Measurements from ENCODE around the gene PPP1R12A.
"Not testable (repeated sequence)": the region's sequence is repeated elsewhere in the genome, so short reads cannot be mapped to it uniquely, and the experiment has no call there.

PPP1R12A gene

DNA sequence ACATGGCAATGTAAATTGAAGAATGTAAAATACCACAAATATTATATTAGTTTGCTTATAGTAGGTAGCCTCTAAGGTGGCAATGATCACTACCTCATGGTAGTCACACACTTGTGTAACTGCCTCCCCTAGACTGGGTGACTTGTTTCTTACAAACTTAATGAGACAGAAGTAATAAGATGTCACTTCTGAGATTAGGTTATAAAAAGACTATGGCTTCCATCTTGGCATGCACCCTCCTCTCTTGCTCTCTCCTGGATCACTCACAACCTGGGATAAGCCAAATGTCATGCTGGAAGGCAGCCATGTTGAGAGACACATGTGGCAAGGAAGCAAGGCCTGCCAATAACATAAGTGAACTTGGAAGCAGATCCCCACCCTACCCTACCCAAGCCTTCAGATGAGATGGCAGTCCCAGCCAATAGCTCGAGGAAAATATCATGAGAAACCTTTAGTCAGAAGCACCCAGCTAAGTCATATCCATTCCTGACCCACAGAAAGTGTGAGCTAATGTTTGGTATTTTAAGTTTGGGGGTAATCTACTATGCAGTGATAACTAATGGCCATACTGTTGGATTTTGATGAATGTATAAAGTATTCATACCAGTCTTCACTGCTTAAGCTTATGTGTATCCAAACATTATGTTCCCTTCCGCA is 43.3 kb downstream of the PPP1R12A start:
- DNase-seq = no peak

DNA sequence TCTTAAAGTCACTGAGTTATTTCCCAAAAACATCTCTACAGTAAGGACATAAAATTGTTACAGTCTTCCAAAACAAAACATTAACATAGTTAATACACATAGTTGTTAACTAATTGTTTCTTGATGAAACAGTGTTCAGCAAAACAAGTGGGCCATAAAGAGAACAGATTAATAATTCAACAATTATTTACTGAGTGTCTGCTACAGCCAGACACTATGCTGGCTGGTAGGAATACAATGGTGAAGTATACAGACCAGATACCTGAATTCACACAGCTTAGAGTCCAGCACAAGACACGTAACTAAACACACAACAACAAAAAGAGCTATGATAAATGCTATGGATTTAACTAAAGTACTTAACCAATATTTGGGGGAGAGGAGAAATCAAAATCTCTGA is 47.0 kb downstream of the PPP1R12A start:
- no peak for DNase-seq

- peak; percentile 21 for DNase-seq
Measured at GRCh38 chr12:79886917-79887519, 47.9 kb downstream of the PPP1R12A start.

DNA sequence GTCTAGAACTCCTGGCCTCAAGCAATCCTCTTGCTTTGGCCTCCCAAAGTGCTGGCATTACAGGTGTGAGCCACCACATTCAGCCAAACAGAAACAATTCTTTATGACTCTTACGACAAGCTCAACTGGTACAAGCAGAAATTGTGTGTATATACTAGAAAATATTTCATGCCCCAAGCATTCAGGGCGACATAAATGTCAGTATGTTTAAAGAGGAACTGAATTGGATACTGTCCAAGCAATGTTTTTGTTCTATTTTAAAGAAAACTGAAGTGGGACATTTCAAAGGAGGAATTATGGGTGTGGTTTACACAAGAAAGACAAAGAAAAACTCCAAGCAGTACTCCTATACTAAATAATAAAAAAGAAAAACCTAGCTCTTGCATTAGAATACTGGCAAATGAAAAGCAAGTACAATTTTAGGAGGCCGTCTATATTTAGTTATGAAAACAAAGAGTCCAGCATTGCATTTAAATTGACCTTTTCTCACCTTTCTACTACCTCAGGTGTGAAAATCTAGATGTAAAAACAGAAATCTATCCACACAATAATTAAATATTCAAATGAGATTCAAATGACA is 48.9 kb downstream of the PPP1R12A start:
- no peak for DNase-seq

DNA sequence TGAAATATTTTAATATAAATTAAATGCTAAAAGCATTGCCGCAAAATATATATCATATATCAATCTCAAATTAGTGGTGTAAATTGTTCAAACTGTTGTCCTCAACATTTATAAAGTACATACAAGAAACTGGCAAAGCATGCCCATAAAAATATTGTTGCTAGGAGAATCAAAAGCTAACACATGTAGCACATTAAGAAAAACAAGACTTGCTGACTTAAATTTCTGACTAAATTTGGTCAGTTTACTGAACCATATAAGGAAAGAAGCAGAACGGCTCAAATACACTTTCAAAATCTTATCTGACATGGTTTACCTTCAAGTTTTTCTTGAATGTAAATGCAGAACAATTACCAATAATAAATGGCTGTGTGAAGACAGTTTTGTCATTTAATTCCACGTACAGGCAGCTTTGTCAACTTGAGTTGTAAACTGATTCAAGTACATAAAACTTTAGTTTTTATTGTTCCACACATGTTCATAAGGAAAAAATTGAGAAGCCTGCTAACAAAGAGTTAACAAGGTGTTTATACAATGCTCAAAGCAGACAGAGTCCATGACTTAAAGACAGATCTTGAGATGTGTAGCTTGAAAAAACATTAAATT is 50.4 kb downstream of the PPP1R12A start:
- no peak for DNase-seq

DNA sequence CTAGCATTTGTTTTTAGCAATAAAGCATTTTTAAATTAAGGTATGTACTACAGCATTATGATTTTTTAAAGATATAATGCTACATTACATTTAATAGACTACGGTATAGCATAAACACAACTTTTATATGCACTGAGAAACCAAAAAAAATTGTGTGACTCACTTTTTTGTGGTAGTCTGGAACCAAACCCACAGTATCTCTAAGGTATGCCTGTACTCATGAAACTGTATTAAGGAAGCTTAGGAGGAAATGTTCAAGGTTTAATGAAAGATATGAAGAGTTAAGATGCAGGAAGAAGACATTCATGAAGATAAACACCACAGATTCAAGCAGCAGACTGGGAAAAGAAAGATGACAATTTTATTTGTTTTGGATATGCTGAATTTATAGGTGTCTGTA is 51.7 kb downstream of the PPP1R12A start:
- DNase-seq = no peak

DNA sequence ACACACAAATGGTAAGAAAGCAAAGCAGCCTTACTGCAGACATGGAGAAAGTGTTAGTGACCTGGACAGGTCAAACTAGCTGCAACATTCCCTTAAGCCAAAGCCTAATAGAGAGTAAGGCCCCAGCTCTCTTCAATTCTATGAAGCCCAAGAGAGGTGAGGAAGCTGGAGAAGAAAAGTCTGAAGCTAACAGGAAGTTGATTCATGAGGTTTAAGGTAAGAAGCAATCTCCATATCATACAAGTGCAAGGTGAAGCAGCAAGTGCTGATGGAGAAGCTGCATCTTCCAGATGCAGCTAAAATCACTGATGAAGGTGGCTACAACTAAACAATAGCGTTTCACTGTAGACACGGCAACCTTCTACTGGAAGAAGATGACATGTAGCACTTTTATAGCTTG is 53.5 kb downstream of the PPP1R12A start:
- DNase-seq = no peak

DNA sequence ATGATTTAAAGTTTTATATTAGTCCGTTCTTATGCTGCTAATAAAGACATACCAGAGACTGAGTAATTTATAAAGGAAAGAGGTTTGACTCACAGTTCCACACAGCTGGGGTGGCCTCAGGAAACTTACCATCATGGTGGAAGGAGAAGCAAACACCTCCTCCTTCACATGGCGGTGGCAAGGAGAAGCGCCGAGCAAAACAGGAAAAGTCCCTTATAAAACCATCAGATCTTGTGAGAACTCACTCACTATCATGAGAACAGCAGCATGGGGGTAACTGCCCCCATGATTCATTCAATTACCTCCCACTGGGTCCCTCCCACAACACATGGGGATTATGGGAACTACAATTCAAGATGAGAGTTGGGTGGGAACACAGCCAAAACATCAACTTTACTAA is 56.4 kb downstream of the PPP1R12A start:
- not testable (repeated sequence) for DNase-seq

- DNase-seq = no peak
Measured at GRCh38 chr12:79877246-79877645, 57.7 kb downstream of the PPP1R12A start.

GRCh38 chr12:79874665-79875064 is 60.2 kb downstream of the PPP1R12A start:
- no peak for DNase-seq

GRCh38 chr12:79873201-79873600 is 61.7 kb downstream of the PPP1R12A start:
- DNase-seq = no peak

- DNase-seq = no peak
Measured at GRCh38 chr12:79871621-79872020, 63.3 kb downstream of the PPP1R12A start.

DNA sequence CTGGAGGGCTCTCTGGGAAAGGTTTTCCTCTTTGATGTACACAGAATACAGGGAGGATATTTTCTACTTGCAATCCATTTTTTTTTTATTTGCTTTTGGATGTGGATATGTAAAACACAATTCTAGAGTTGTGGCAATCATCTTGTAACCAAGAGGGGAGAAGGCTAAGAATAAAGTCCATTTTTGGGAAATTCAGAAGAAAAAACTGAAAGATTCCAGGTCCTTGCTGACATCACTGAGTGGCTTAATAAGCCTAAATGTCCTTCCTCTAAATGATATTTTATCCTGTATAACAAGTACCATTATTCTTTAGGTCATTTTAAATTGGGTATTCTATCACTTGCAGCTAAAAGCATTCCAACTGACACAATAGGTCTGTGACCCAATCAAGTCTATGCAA is 64.0 kb downstream of the PPP1R12A start:
- DNase-seq = no peak

- DNase-seq = no peak
Measured at GRCh38 chr12:79859646-79860045, 75.3 kb downstream of the PPP1R12A start.

- DNase-seq = no peak
Measured at GRCh38 chr12:79858518-79858917, 76.4 kb downstream of the PPP1R12A start.

- no peak for DNase-seq
Measured at GRCh38 chr12:79857675-79858074, 77.2 kb downstream of the PPP1R12A start.

- no peak for DNase-seq
Measured at GRCh38 chr12:79850610-79851299, 84.1 kb downstream of the PPP1R12A start.

DNA sequence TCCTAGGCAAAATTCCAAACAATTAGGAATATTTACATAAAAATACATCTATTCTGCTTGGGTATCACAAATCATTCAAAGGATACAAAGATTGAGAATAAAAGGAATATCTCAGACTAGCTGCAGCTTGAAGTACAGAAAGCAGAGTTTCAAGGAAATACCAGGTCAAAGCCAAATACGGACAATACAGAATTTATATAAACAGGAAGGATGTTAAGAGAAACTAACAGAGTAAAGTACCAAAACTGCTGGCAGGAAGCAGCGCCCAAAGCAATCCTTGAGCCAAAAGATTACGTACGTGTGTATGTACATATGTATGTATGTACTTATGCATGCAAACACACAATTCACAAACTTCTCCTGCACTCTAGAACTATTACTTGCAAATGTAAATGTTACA is 86.6 kb downstream of the PPP1R12A start:
- no peak for DNase-seq

DNA sequence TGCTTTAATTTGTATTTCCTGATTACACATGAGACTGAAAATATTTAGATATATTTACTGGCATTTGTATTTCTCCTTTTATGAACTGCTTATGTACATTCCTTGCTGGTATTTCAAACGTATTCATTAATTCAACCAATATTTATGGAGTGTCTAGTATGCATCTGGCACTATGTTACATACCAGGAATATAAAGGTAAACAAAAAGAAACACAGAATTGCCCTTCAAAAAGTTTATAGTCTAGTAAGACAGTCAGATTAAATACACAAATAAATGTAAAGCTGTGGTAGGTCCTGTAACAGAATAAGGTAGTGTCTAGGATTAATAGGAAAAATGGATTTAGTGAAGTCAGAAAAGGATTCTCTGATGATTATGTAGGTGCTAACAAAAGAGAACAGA is 87.5 kb downstream of the PPP1R12A start:
- DNase-seq = no peak

- DNase-seq = no peak
Measured at GRCh38 chr12:79844693-79845092, 90.2 kb downstream of the PPP1R12A start.

GRCh38 chr12:79843978-79844377 is 90.9 kb downstream of the PPP1R12A start:
- DNase-seq = no peak

- DNase-seq = no peak
Measured at GRCh38 chr12:79842630-79843029, 92.3 kb downstream of the PPP1R12A start.

- DNase-seq = no peak
Measured at GRCh38 chr12:79841878-79842265, 93.0 kb downstream of the PPP1R12A start.
